GM12878 (cell line): Measurements from ENCODE around the gene ANGEL2. TPM values are rescaled to one million over a fixed set of nuclear protein-coding genes. Genes with fewer than 3 reads are reported as not detected.

Experiments used
- ATAC-seq: fragments of 200-7000 bp; cut with Tn5 transposase; 3 replicates; pipeline ENCODE4 v1.9.1; 2020; ENCODE audit warnings: mild to moderate bottlenecking, moderate library complexity
- Bru-seq: library from RNA; stranded (reverse); fragments of 400-500 nt; gene quantifications from one replicate; lab custom pipeline; 2021; lab: Mats Ljungman, UMichigan
- BruChase-seq, 2 experiments: library from RNA; stranded (reverse); fragments of 400-500 nt; gene quantifications; one replicate each; lab custom pipeline; 2021; lab: Mats Ljungman, UMichigan
- BruUV-seq: library from RNA; stranded (reverse); fragments of 400-500 nt; replicated peaks from 2 replicates; lab custom pipeline; 2021; lab: Mats Ljungman, UMichigan
- CTCF ChIA-PET: fragments of 300-600 bp; sonication (Branson Sonifier 250); formaldehyde crosslinking; extraction: SDS; loops from one replicate; lab custom pipeline; 2021; ENCODE audit warnings: inconsistent platforms; lab: Yijun Ruan, JAX
- POLR2A ChIA-PET: fragments of 350-600 bp; formaldehyde crosslinking; extraction: SDS; loops from one replicate; lab custom pipeline; 2021; ENCODE audit warnings: inconsistent platforms; lab: Charles Lee
- RAD21 ChIA-PET: fragments of 300-600 bp; sonication (Branson Sonifier 250); formaldehyde crosslinking; loops from one replicate; lab custom pipeline; 2023; ENCODE audit warnings: antibody characterized with exemption; ENCODE audit not compliant: unreplicated experiment; lab: Charles Lee
- SMC1A ChIA-PET: fragments of 300-600 bp; sonication (Branson Sonifier 250); formaldehyde crosslinking; loops from one replicate; lab custom pipeline; 2023; ENCODE audit not compliant: unreplicated experiment, uncharacterized antibody; lab: Charles Lee
- DNase-seq: peaks from one replicate; pipeline ENCODE4 v3.0.0-alpha.2; 2011; ENCODE audit warnings: low read depth, low spot score
- FAIRE-seq: peaks from 3 replicates; lab custom pipeline; 2011; peaks lifted over from hg19 to GRCh38; lab: Jason Lieb, UNC
- H2AFZ ChIP-seq: 2 replicates; pipeline ENCODE4 v1.6.0; 2011; ENCODE audit warnings: low read depth, low read length, control low read depth; ENCODE audit not compliant: control insufficient read depth
- H3K27ac ChIP-seq: 2 replicates; pipeline ENCODE4 v1.5.1; 2011; ENCODE audit warnings: control low read depth; ENCODE audit not compliant: control insufficient read depth, insufficient read depth
- H3K27me3 ChIP-seq, 2 experiments: replicated peaks in 1 of 2; 2 replicates each; pipeline versions ENCODE4 v1.6.0 to v1.6.1; 2011; ENCODE audit warnings: low read length in 1 of 2; ENCODE audit not compliant: control insufficient read depth in 2 of 2, insufficient read depth in 2 of 2
- H3K36me3 ChIP-seq, 2 experiments: 2 replicates each; pipeline ENCODE4 v1.5.1; 2011; ENCODE audit warnings: low read length in 1 of 2; ENCODE audit not compliant: control insufficient read depth in 2 of 2, insufficient read depth in 2 of 2
- H3K4me1 ChIP-seq: 2 replicates; pipeline ENCODE4 v1.6.1; 2011; ENCODE audit warnings: mild to moderate bottlenecking, low read length, moderate library complexity, mixed read lengths; ENCODE audit not compliant: control insufficient read depth, insufficient read depth
- H3K4me2 ChIP-seq: 2 replicates; pipeline ENCODE4 v1.6.0; 2011; ENCODE audit warnings: control low read depth; ENCODE audit not compliant: control insufficient read depth, insufficient read depth
- H3K4me3 ChIP-seq: fragments of 200-600 bp; sonication (generic); 2 replicates; pipeline ENCODE4 v1.5.1; 2016
- H3K79me2 ChIP-seq: 2 replicates; pipeline ENCODE4 v1.6.0; 2011; ENCODE audit warnings: low read length; ENCODE audit not compliant: control insufficient read depth, insufficient read depth
- H3K9ac ChIP-seq: 2 replicates; pipeline ENCODE4 v1.8.0; 2011; ENCODE audit warnings: low read length, control low read depth, mixed read lengths; ENCODE audit not compliant: control insufficient read depth, insufficient read depth
- H3K9me3 ChIP-seq: replicated peaks from 3 replicates; pipeline ENCODE4 v1.5.1; 2011; ENCODE audit warnings: mild to moderate bottlenecking, low read length; ENCODE audit not compliant: control insufficient read depth, insufficient read depth
- H4K20me1 ChIP-seq: 2 replicates; pipeline ENCODE4 v1.6.0; 2011; ENCODE audit not compliant: control insufficient read depth, insufficient read depth
- NR2C1 ChIP-seq: fragments of 450-650 bp; IDR thresholded peaks from 2 replicates; pipeline ENCODE4 v1.6.1; 2017; ENCODE audit warnings: antibody characterized with exemption, mild to moderate bottlenecking, moderate library complexity
- NR2F1 ChIP-seq: fragments of 450-650 bp; conservative IDR thresholded peaks from 2 replicates; pipeline ENCODE4 v1.6.1; 2017; ENCODE audit warnings: mild to moderate bottlenecking
- PML ChIP-seq: IDR thresholded peaks from 2 replicates; pipeline ENCODE4 v1.6.1; 2012; ENCODE audit warnings: low read length, inconsistent platforms
- RUNX3 ChIP-seq: IDR thresholded peaks from 2 replicates; pipeline ENCODE4 v1.6.1; 2012; ENCODE audit warnings: low read length, inconsistent platforms
- WGBS: methylation state at CpG from one replicate; pipeline ENCODE4 v1.1.6; 2016; ENCODE audit warnings: low lambda C conversion rate; ENCODE audit not compliant: insufficient replicate concordance, insufficient coverage; ENCODE audit errors: missing lambda C conversion rate; 5-methylcytosine and 5-hydroxymethylcytosine counted together
- in situ Hi-C: fragments of 300-500 bp; cut with MboI; formaldehyde crosslinking; loops from 9 replicates; pipeline ENCODE4 v1.14.3; 2018; ENCODE audit warnings: mixed read lengths
- intact Hi-C: fragments of 100-400 bp; cut with micrococcal nuclease; formaldehyde crosslinking; loops from one replicate; pipeline ENCODE4 v1.14.2; 2022; ENCODE audit not compliant: unreplicated experiment
- long read RNA-seq, 2 experiments: library from polyadenylated mRNA; unstranded; transcript quantifications; one replicate each; pipeline ENCODE4 v2.0.0, GENCODE V29; 2019 to 2020
- polyA minus RNA-seq, 3 experiments: library from RNA; depleted of rRNA, polyadenylated mRNA; stranded (reverse); fragments of >200 nt; gene quantifications; 2 replicates each; pipeline ENCODE4 v1.2.3, GENCODE V29; 2011
- polyA plus RNA-seq, 11 experiments: library from polyadenylated mRNA; depleted of rRNA in 4 of 11; unstranded in 6 of 11; stranded (reverse) in 5 of 11; fragments of >200 nt; fragmentation: Nextera tagmentation in 4 of 11; fragmentation: Illumina TruSeq in 1 of 11; extraction: Ambion mirVana in 4 of 11; extraction: Trizol in 1 of 11; gene quantifications; 1 replicate in 1 of 11; 2 replicates in 10 of 11; pipeline versions ENCODE4 v1.2.1 to v1.2.3, GENCODE V29; 2011 to 2016; ENCODE audit warnings: inconsistent platforms in 2 of 11, missing spikeins in 2 of 11, low read depth in 1 of 11
- total RNA-seq, 4 experiments: library from RNA; depleted of rRNA in 3 of 4; stranded (reverse); fragments of >200 nt in 3 of 4; fragmentation: Illumina TruSeq in 1 of 4; extraction: Trizol in 1 of 4; gene quantifications; 2 replicates each; pipeline versions ENCODE4 v1.2.1 to v1.2.3, GENCODE V29; 2013 to 2021
- TF ChIP-seq, protein P1 (sequence below): IDR thresholded peaks from 2 replicates; pipeline ENCODE4 v1.6.1; 2012; ENCODE audit warnings: improper control_type of control experiment, low read depth, low read length; ENCODE audit not compliant: insufficient replicate concordance

ANGEL2 gene, protein sequence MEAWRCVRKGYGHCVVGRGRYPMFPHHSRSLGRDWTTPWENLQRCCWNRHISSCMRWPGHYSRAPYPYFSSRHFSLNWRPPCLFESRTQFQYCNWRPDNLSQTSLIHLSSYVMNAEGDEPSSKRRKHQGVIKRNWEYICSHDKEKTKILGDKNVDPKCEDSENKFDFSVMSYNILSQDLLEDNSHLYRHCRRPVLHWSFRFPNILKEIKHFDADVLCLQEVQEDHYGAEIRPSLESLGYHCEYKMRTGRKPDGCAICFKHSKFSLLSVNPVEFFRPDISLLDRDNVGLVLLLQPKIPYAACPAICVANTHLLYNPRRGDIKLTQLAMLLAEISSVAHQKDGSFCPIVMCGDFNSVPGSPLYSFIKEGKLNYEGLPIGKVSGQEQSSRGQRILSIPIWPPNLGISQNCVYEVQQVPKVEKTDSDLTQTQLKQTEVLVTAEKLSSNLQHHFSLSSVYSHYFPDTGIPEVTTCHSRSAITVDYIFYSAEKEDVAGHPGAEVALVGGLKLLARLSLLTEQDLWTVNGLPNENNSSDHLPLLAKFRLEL
- total RNA-seq (2013; cell fraction: nucleolus; rRNA removed) = 158 and 182 TPM in 2 replicates
- 53.2 and 53.9 TPM in 2 replicates for total RNA-seq (2014; rRNA removed)
- 37.0 and 38.7 TPM in 2 replicates for total RNA-seq (2014; rRNA removed; fragmentation: Illumina TruSeq; extraction: Trizol)
- 27.7 and 30.0 TPM in 2 replicates for total RNA-seq (2021)
- polyA plus RNA-seq (2011; ENCODE audit: low read depth) = 21.7 TPM
- 31.3 and 41.4 TPM in 2 replicates for polyA plus RNA-seq (2011; rRNA removed)
- 14.9 and 16.3 TPM in 2 replicates for polyA plus RNA-seq (2011; cell fraction: cytosol; rRNA removed)
- polyA plus RNA-seq (2011; cell fraction: nucleus; rRNA removed) = 29.5 and 30.7 TPM in 2 replicates
- polyA plus RNA-seq (2012) = 17.5 and 19.7 TPM in 2 replicates
- 25.0 and 29.8 TPM in 2 replicates for polyA plus RNA-seq (2014; fragmentation: Illumina TruSeq; extraction: Trizol)
- 10 to 100 TPM in 1 of 2 experiments, 1 to 10 TPM in 1; 6.3 to 13.6 TPM for polyA plus RNA-seq (2014; fragmentation: Nextera tagmentation; extraction: Ambion mirVana)
- polyA plus RNA-seq (2014; rRNA removed) = 28.0 and 33.2 TPM in 2 replicates
- 10 to 100 TPM; 29.9 to 31.9 TPM for polyA plus RNA-seq (2016; fragmentation: Nextera tagmentation; extraction: Ambion mirVana)
- 35.1 and 39.8 TPM in 2 replicates for polyA minus RNA-seq (2011; rRNA and poly(A)+ RNA removed)
- 17.1 and 18.2 TPM in 2 replicates for polyA minus RNA-seq (2011; cell fraction: cytosol; rRNA and poly(A)+ RNA removed)
- polyA minus RNA-seq (2011; cell fraction: nucleus; rRNA and poly(A)+ RNA removed) = 32.4 and 42.4 TPM in 2 replicates
- Bru-seq, nascent RNA = percentile 89 among the genes with signal in this experiment
- percentile 89 among the genes with signal in this experiment for BruChase-seq, experiment 1, labeled RNA remaining after a 6-hour chase
- percentile 92 among the genes with signal in this experiment for BruChase-seq, experiment 2, labeled RNA remaining after a 2-hour chase
- long read RNA-seq, experiment 1, full-length matches to known transcripts = 2 of 9 reads
- long read RNA-seq, experiment 1, partial matches to known transcripts = 4 of 9 reads
- long read RNA-seq, experiment 1, other reads (novel, unspliced or antisense) = 3 of 9 reads
- long read RNA-seq, experiment 2, full-length matches to known transcripts = 6 of 65 reads
- long read RNA-seq, experiment 2, partial matches to known transcripts = 26 of 65 reads
- long read RNA-seq, experiment 2, other reads (novel, unspliced or antisense) = 33 of 65 reads

DNA sequence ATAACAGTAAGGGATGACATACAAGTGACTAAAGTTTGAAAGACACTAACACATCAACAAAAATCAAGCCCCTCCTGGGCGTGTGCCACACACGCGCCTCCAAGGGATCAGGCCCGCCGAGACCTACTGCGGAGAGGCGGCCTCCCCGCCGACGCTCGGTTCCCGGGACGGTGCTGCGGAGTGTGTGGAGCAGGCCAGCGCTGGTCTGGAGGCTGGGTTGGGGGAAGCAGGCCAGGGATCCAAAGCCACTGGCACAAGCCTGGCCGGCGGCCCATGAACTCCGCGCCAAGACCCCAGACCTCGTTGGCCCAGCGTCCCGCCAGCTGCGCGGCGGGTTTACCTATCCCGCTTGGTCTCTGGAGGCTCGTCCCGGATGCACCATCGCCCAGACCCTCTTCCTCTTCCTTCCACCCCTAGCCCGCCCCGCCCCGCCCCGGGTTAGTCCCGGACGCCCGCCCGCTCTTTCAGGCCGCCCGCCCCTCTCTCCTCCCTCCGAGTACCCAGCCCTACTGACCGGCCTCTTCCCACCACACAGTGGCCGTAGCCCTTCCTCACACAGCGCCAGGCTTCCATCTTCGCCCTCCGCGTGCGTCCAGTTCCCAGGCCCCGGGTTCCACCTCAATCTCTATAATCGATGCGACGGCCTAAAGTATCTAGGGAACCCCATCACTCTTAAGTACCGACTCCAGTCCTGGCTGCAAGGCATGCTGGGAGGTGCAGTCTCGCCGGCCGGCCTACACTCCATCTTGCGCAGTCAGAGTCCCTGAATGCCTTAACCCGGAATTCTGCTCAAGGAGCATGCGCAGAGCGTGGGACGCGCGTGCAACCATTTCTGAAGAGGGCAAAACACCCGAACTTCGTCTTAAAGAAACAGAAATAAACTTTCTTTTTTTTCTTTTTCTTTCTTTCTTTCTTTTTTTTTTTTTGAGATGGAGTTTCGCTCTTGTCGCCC, at the start of gene ANGEL2:
Gene ANGEL2 (minus strand): TSS at position 769 of the 952 bp plus-strand sequence. CDS start 196 bp downstream, at position 573.
- SMC1A ChIA-PET = interaction anchor here (1.0 to 1.7 kb wide), 10 partner anchors 13 to 227 kb away, joined by 3 to 11 read pairs (median 4); no protein-coding TSS in a partner anchor
- no peaks in the 10 kb centered on the region for H3K27me3 ChIP-seq
- under 1% methylated on average over 52 of the region's 66 CpGs for whole genome bisulfite sequencing
- ATAC-seq (peak; percentile 96), DNase-seq (peak; percentile 94), FAIRE-seq (peak; percentile 90)
- peak within 1 kb of the TSS; percentile 46 for H3K4me2 ChIP-seq
- H3K4me1 ChIP-seq = no peaks in the 10 kb centered on the region
- CTCF ChIA-PET = interaction anchor here (0.6 to 1.9 kb wide), 8 partner anchors 21 to 538 kb away, joined by 3 to 14 read pairs (median 4); no protein-coding TSS in a partner anchor
- peak within 1 kb of the TSS; percentile 91 for H3K4me3 ChIP-seq
- TSS peak; percentile 77 for BruUV-seq
- H3K79me2 ChIP-seq = peaks cover 30% of the 10 kb centered on the region
- in situ Hi-C loops (no loop called here), intact Hi-C loops (loop anchor here (1.0 to 2.0 kb wide), 2 partner anchors 35 to 55 kb away; partner anchors contain the start of gene RPS6KC1)
- H3K9ac ChIP-seq = peak within 1 kb of the TSS; percentile 90
- RAD21 ChIA-PET = interaction anchor here (1.1 to 1.5 kb wide), 4 partner anchors 18 to 88 kb away, joined by 3 to 9 read pairs (median 4); no protein-coding TSS in a partner anchor
- H3K36me3 ChIP-seq = 0 out of 4 replicates have a peak, but pooled peaks cover 0 to 18% of the 10 kb centered on the region in 2 experiments
- no peaks in the 10 kb centered on the region for H4K20me1 ChIP-seq
- H3K27ac ChIP-seq = peak within 1 kb of the TSS; percentile 92
- POLR2A ChIA-PET = interaction anchor here (0.6 to 1.6 kb wide), 4 partner anchors 37 to 159 kb away, joined by 3 to 6 read pairs (median 3); no protein-coding TSS in a partner anchor
- no peaks in the 10 kb centered on the region for H3K9me3 ChIP-seq
- H2AFZ ChIP-seq = peak within 1 kb of the TSS; percentile 99
- peak; percentile 91 for TF ChIP-seq NR2C1
- TF ChIP-seq, protein P1, sequence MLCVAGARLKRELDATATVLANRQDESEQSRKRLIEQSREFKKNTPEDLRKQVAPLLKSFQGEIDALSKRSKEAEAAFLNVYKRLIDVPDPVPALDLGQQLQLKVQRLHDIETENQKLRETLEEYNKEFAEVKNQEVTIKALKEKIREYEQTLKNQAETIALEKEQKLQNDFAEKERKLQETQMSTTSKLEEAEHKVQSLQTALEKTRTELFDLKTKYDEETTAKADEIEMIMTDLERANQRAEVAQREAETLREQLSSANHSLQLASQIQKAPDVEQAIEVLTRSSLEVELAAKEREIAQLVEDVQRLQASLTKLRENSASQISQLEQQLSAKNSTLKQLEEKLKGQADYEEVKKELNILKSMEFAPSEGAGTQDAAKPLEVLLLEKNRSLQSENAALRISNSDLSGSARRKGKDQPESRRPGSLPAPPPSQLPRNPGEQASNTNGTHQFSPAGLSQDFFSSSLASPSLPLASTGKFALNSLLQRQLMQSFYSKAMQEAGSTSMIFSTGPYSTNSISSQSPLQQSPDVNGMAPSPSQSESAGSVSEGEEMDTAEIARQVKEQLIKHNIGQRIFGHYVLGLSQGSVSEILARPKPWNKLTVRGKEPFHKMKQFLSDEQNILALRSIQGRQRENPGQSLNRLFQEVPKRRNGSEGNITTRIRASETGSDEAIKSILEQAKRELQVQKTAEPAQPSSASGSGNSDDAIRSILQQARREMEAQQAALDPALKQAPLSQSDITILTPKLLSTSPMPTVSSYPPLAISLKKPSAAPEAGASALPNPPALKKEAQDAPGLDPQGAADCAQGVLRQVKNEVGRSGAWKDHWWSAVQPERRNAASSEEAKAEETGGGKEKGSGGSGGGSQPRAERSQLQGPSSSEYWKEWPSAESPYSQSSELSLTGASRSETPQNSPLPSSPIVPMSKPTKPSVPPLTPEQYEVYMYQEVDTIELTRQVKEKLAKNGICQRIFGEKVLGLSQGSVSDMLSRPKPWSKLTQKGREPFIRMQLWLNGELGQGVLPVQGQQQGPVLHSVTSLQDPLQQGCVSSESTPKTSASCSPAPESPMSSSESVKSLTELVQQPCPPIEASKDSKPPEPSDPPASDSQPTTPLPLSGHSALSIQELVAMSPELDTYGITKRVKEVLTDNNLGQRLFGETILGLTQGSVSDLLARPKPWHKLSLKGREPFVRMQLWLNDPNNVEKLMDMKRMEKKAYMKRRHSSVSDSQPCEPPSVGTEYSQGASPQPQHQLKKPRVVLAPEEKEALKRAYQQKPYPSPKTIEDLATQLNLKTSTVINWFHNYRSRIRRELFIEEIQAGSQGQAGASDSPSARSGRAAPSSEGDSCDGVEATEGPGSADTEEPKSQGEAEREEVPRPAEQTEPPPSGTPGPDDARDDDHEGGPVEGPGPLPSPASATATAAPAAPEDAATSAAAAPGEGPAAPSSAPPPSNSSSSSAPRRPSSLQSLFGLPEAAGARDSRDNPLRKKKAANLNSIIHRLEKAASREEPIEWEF = peak; percentile 24
- TF ChIP-seq NR2F1 = 0 out of 2 replicates have a peak, but pooled peaks have one; percentile 16
- peak; percentile 68; the same call in 1 of the 2 replicates for TF ChIP-seq PML
- TF ChIP-seq RUNX3 = peak; percentile 42; the same call in 1 of the 2 replicates
